ENCODE results near the gene RAB38.

The RAB38 gene

GRCh38 chr11:88169881-88170280 is 5.4 kb downstream of the RAB38 start:
- DNase-seq (ENCODE audit: low read depth, low spot score), result no peak

- no peak for DNase-seq (ENCODE audit: low read depth, low spot score)
Measured at GRCh38 chr11:88169471-88169870, 5.8 kb downstream of the RAB38 start.

- DNase-seq (ENCODE audit: low read depth, low spot score), result no peak
Measured at GRCh38 chr11:88167853-88168252, 7.4 kb downstream of the RAB38 start.

- DNase-seq (ENCODE audit: low read depth, low spot score), result no peak
Measured at GRCh38 chr11:88164806-88165585, 10.2 kb downstream of the RAB38 start.

GRCh38 chr11:88164320-88164719 is 10.9 kb downstream of the RAB38 start:
- DNase-seq (ENCODE audit: low read depth, low spot score), result no peak

- DNase-seq (ENCODE audit: low read depth, low spot score), result no peak
Measured at GRCh38 chr11:88158081-88158480, 17.2 kb downstream of the RAB38 start.

GRCh38 chr11:88157370-88157769 is 17.9 kb downstream of the RAB38 start:
- no peak for DNase-seq (ENCODE audit: low read depth, low spot score)

GRCh38 chr11:88152381-88152780 is 22.9 kb downstream of the RAB38 start:
- no peak for DNase-seq (ENCODE audit: low read depth, low spot score)

GRCh38 chr11:88151709-88152265 is 23.5 kb downstream of the RAB38 start:
- no peak for DNase-seq (ENCODE audit: low read depth, low spot score)

GRCh38 chr11:88146106-88146505 is 29.1 kb downstream of the RAB38 start:
- DNase-seq (ENCODE audit: low read depth, low spot score), result no peak

GRCh38 chr11:88139865-88140264 is 35.4 kb downstream of the RAB38 start:
- no peak for DNase-seq (ENCODE audit: low read depth, low spot score)

GRCh38 chr11:88131764-88132470 is 43.3 kb downstream of the RAB38 start:
- no peak for DNase-seq (ENCODE audit: low read depth, low spot score)

- DNase-seq (ENCODE audit: low read depth, low spot score), result no peak
Measured at GRCh38 chr11:88122956-88123355, 52.3 kb downstream of the RAB38 start.

GRCh38 chr11:88119561-88119960 is 55.7 kb downstream of the RAB38 start:
- DNase-seq (ENCODE audit: low read depth, low spot score), result no peak

- no peak for DNase-seq (ENCODE audit: low read depth, low spot score)
Measured at GRCh38 chr11:88117281-88117858, 57.9 kb downstream of the RAB38 start.

- no peak for DNase-seq (ENCODE audit: low read depth, low spot score)
Measured at GRCh38 chr11:88115828-88116755, 59.2 kb downstream of the RAB38 start.

GRCh38 chr11:88114486-88115045 is 60.7 kb downstream of the RAB38 start:
- no peak for DNase-seq (ENCODE audit: low read depth, low spot score)

GRCh38 chr11:88106666-88107065 is 68.6 kb downstream of the RAB38 start:
- no peak for DNase-seq (ENCODE audit: low read depth, low spot score)

GRCh38 chr11:88105951-88106350 is 69.3 kb downstream of the RAB38 start:
- DNase-seq (ENCODE audit: low read depth, low spot score), result no peak

GRCh38 chr11:88105526-88105925 is 69.7 kb downstream of the RAB38 start:
- DNase-seq (ENCODE audit: low read depth, low spot score), result no peak

GRCh38 chr11:88104408-88104807 is 70.8 kb downstream of the RAB38 start:
- DNase-seq (ENCODE audit: low read depth, low spot score), result no peak

All from brain pericyte (primary cell).